Neutrophil (primary cell): Measurements from ENCODE around the gene C1QC.

Experiments
- H3K27ac ChIP-seq: fragments of 200-600 bp; sonication (generic); 2 replicates; pipeline ENCODE4 v1.5.1; 2016; ENCODE audit warnings: mild to moderate bottlenecking, moderate library complexity
- H3K27me3 ChIP-seq: fragments of 200-600 bp; sonication (generic); 2 replicates; pipeline ENCODE4 v1.6.0; 2016; ENCODE audit warnings: mild to moderate bottlenecking
- H3K36me3 ChIP-seq: fragments of 200-600 bp; sonication (generic); 2 replicates; pipeline ENCODE4 v1.5.1; 2017
- H3K4me1 ChIP-seq, 2 experiments: fragments of 200-600 bp in 1 of 2; sonication (generic) in 1 of 2; 1 replicate in 1 of 2; 2 replicates in 1 of 2; pipeline versions ENCODE4 v1.5.1 to v1.6.1; 2013 to 2016; ENCODE audit warnings: low read depth in 1 of 2, low read length in 1 of 2, mild to moderate bottlenecking in 1 of 2, moderate library complexity in 1 of 2; ENCODE audit not compliant: control insufficient read depth in 1 of 2, insufficient read depth in 1 of 2
- H3K4me3 ChIP-seq, 2 experiments: fragments of 200-600 bp in 1 of 2; sonication (generic) in 1 of 2; 1 replicate in 1 of 2; 2 replicates in 1 of 2; pipeline ENCODE4 v1.5.1; 2013 to 2016; ENCODE audit warnings: low read depth in 1 of 2, low read length in 1 of 2, mild to moderate bottlenecking in 1 of 2, moderate library complexity in 1 of 2
- H3K9me3 ChIP-seq: fragments of 200-600 bp; sonication (generic); 2 replicates; pipeline ENCODE4 v1.5.1; 2016
- CTCF ChIP-seq: fragments of 200-600 bp; sonication (generic); IDR thresholded peaks from 2 replicates; pipeline ENCODE4 v1.5.1; 2016; ENCODE audit warnings: antibody characterized with exemption

The C1QC gene

GRCh38 chr1:22606161-22606560 is 37.3 kb upstream of the C1QC start:
- Histone ChIP-seq H3K27me3 (peaks cover 67% of the 10 kb centered on the region), H3K4me3 (no peak overlapping the region), H3K9me3 (no peaks in the 10 kb centered on the region), H3K36me3 (no peaks in the 10 kb centered on the region), H3K4me1 (no peaks in the 10 kb centered on the region), H3K27ac (no peak overlapping the region)
- TF ChIP-seq CTCF, result no peak

- no peaks in the 10 kb centered on the region for H3K4me1 ChIP-seq
- no peak overlapping the region for H3K27ac ChIP-seq
- H3K4me3 ChIP-seq, result no peak overlapping the region
- no peak for TF ChIP-seq CTCF
- peaks cover 67% of the 10 kb centered on the region for H3K27me3 ChIP-seq
- H3K36me3 ChIP-seq, result no peaks in the 10 kb centered on the region
- no peaks in the 10 kb centered on the region for H3K9me3 ChIP-seq
These were observed 36.3 kb upstream of the C1QC start for GRCh38 chr1:22607154-22607553.

- Histone ChIP-seq H3K4me3 (no peak overlapping the region), H3K27ac (no peak overlapping the region), H3K9me3 (no peaks in the 10 kb centered on the region), H3K4me1 (no peaks in the 10 kb centered on the region), H3K27me3 (peaks cover 59% of the 10 kb centered on the region), H3K36me3 (no peaks in the 10 kb centered on the region)
- TF ChIP-seq CTCF, result no peak
These were observed 35.1 kb upstream of the C1QC start for GRCh38 chr1:22608361-22608760.

GRCh38 chr1:22609291-22609690 is 34.1 kb upstream of the C1QC start:
- Histone ChIP-seq H3K27ac (no peak overlapping the region), H3K4me3 (no peak overlapping the region), H3K9me3 (no peaks in the 10 kb centered on the region), H3K4me1 (no peaks in the 10 kb centered on the region), H3K27me3 (peaks cover 52% of the 10 kb centered on the region), H3K36me3 (no peaks in the 10 kb centered on the region)
- TF ChIP-seq CTCF, result no peak

DNA sequence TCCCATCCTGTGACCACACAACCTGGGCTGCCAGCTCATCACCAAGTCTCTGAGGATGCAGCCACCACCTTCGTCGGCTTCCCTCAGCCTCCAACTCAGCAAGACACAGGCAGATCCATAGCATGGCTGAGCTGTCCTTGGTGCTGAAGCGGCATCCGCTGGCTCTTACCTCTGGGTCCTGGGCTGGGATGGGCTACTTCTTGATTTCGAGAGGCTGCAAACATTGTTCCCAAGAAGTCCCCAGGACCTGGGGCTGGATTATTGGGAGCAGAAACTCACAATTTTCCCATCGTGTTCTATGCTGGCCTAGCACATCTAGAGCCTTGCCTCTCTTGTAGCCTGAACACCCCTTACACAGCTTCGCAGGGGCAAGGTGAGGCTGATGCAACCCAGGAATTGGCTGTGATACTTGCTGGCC is 31.9 kb upstream of the C1QC start:
- Histone ChIP-seq H3K27me3 (peaks cover 47% of the 10 kb centered on the region), H3K4me1 (no peaks in the 10 kb centered on the region)

More for the DNA sequence above, 31.9 kb upstream of the C1QC start:
- no peak overlapping the region for H3K4me3 ChIP-seq
- H3K27ac ChIP-seq, result no peak overlapping the region
- no peak for TF ChIP-seq CTCF
- H3K36me3 ChIP-seq, result no peaks in the 10 kb centered on the region
- no peaks in the 10 kb centered on the region for H3K9me3 ChIP-seq
